PC-3 (cell line): ENCODE data around the gene MAGI2. TPM values are rescaled to one million over a fixed set of nuclear protein-coding genes. Genes with fewer than 3 reads are reported as not detected.
A peak's percentile ranks its signal among the peaks of the same experiment; 100 is the strongest.
"Not testable (repeated sequence)": the region's sequence is repeated elsewhere in the genome, so short reads cannot be mapped to it uniquely, and the experiment has no call there.

Source experiments
- ATAC-seq: fragments of 200-7000 bp; cut with Tn5 transposase; 2 replicates; pipeline ENCODE4 v1.9.1; 2020; ENCODE audit warnings: mild to moderate bottlenecking, moderate library complexity
- BruUV-seq: library from RNA; stranded (reverse); fragments of 400-500 nt; replicated peaks from 2 replicates; lab custom pipeline; 2021; lab: Mats Ljungman, UMichigan
- CTCF ChIA-PET: fragments of 300-600 bp; sonication (Branson Sonifier 250); formaldehyde crosslinking; loops from one replicate; lab custom pipeline; 2022; ENCODE audit warnings: antibody characterized with exemption; lab: Charles Lee
- POLR2A ChIA-PET: fragments of 300-600 bp; sonication (Branson Sonifier 250); formaldehyde crosslinking; loops from one replicate; lab custom pipeline; 2022; ENCODE audit warnings: antibody characterized with exemption; ENCODE audit not compliant: unreplicated experiment; lab: Charles Lee
- DNase-seq: peaks from one replicate; pipeline ENCODE4 v3.0.0-alpha.2; 2015
- H2AFZ ChIP-seq: fragments of 300-600 bp; sonication (generic); 2 replicates; pipeline ENCODE4 v1.6.0; 2016; ENCODE audit warnings: antibody characterized with exemption, low read length
- H3F3A ChIP-seq: fragments of 300-600 bp; sonication (generic); one replicate; pipeline ENCODE4 v1.6.0; 2017; ENCODE audit warnings: antibody characterized with exemption, low read length, control low read depth, mild to moderate bottlenecking; ENCODE audit not compliant: unreplicated experiment
- H3K27ac ChIP-seq: fragments of 300-600 bp; sonication (generic); 2 replicates; pipeline ENCODE4 v1.5.1; 2016; ENCODE audit warnings: mild to moderate bottlenecking, low read length
- H3K27me3 ChIP-seq: fragments of 300-600 bp; sonication (generic); 2 replicates; pipeline ENCODE4 v1.6.1; 2016; ENCODE audit warnings: low read length, mixed read lengths
- H3K36me3 ChIP-seq: fragments of 300-600 bp; sonication (generic); 2 replicates; pipeline ENCODE4 v1.6.1; 2016; ENCODE audit warnings: low read depth, mixed run types, low read length, mixed read lengths
- H3K4me1 ChIP-seq: fragments of 300-600 bp; sonication (generic); 2 replicates; pipeline ENCODE4 v1.5.1; 2016; ENCODE audit warnings: low read length; ENCODE audit not compliant: insufficient read depth
- H3K4me2 ChIP-seq: fragments of 300-600 bp; sonication (generic); 2 replicates; pipeline ENCODE4 v1.6.0; 2016; ENCODE audit warnings: low read length
- H3K4me3 ChIP-seq: fragments of 300-600 bp; sonication (generic); 2 replicates; pipeline ENCODE4 v1.5.1; 2016; ENCODE audit warnings: mild to moderate bottlenecking, low read length, mixed read lengths
- H3K79me2 ChIP-seq: fragments of 300-600 bp; sonication (generic); 2 replicates; pipeline ENCODE4 v1.6.1; 2017; ENCODE audit warnings: low read length, mixed read lengths
- H3K9ac ChIP-seq: fragments of 300-600 bp; sonication (generic); 2 replicates; pipeline ENCODE4 v1.6.0; 2016; ENCODE audit warnings: mild to moderate bottlenecking, low read length
- H3K9me2 ChIP-seq: fragments of 300-600 bp; sonication (generic); replicated peaks from 2 replicates; pipeline ENCODE4 v1.6.1; 2016; ENCODE audit warnings: mixed run types, low read length, mixed read lengths
- H3K9me3 ChIP-seq: fragments of 300-600 bp; sonication (generic); 2 replicates; pipeline ENCODE4 v1.6.1; 2016; ENCODE audit warnings: low read length, mixed read lengths
- H4K20me1 ChIP-seq: fragments of 300-600 bp; sonication (generic); 2 replicates; pipeline ENCODE4 v1.6.1; 2016; ENCODE audit warnings: low read length, mixed read lengths
- EZH2 ChIP-seq: fragments of 300-600 bp; sonication (generic); IDR thresholded peaks from one replicate; pipeline ENCODE4 v1.6.1; 2017; ENCODE audit warnings: antibody characterized with exemption, mild to moderate bottlenecking, low read length; ENCODE audit not compliant: unreplicated experiment
- EZH2phosphoT487 ChIP-seq: fragments of 300-600 bp; sonication (generic); IDR thresholded peaks from 2 replicates; pipeline ENCODE4 v1.6.1; 2018; ENCODE audit warnings: mild to moderate bottlenecking, antibody characterized with exemption, low read length, borderline replicate concordance
- intact Hi-C: fragments of 100-400 bp; cut with micrococcal nuclease; formaldehyde crosslinking; loops from 2 replicates; pipeline ENCODE4 v1.9.0; 2023
- total RNA-seq: library from RNA; depleted of rRNA; stranded (reverse); fragments of >200 nt; gene quantifications from 2 replicates; pipeline ENCODE4 v1.2.3, GENCODE V29; 2014
- TF ChIP-seq, protein P1 (sequence below): fragments of 300-600 bp; sonication (generic); conservative IDR thresholded peaks from 2 replicates; pipeline ENCODE4 v1.5.1; 2017; ENCODE audit warnings: antibody characterized with exemption, low read depth, mild to moderate bottlenecking, low read length

The MAGI2 gene
- total RNA-seq, 1 experiment from 2014 or later, result not detected

DNA sequence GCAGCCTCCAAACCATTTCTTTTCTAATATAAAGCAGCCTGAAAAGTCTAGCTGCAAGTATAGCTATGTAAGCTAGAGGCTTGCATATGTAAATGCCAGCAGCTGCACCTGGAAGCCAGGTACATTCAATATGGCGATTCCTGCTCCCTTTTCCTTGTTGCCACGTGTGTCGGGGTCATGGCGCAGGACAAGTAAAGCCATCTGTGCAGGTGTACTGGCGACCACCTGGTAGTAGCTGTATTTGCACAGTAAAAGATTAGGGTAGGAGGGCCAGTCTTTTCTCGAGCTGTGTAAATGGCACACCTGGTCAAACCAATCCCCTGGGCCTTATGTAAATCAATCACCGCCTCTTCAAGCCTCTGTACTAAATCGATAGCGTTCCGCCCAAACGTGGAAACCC lies 484.5 kb downstream of the MAGI2 start:
- Histone ChIP-seq H3K9me2 (no peaks in the 10 kb centered on the region), H3K9ac (no peak overlapping the region), H3K27ac (no peak overlapping the region), H3F3A (no peaks in the 10 kb centered on the region), H3K27me3 (no peaks in the 10 kb centered on the region), H3K4me1 (peaks cover 43% of the 10 kb centered on the region), H3K4me3 (no peak overlapping the region), H4K20me1 (no peaks in the 10 kb centered on the region), H3K36me3 (no peaks in the 10 kb centered on the region), H3K4me2 (no peak overlapping the region), H3K79me2 (no peaks in the 10 kb centered on the region), H2AFZ (no peak overlapping the region), H3K9me3 (no peaks in the 10 kb centered on the region)
- CTCF ChIA-PET, result no interaction called here
- intact Hi-C loops, result no loop called here
- DNase-seq, result no peak
- BruUV-seq, result no TSS peak
- POLR2A ChIA-PET, result no interaction called here
- no peak for ATAC-seq
- no peak for TF ChIP-seq EZH2phosphoT487
- TF ChIP-seq, protein P1, sequence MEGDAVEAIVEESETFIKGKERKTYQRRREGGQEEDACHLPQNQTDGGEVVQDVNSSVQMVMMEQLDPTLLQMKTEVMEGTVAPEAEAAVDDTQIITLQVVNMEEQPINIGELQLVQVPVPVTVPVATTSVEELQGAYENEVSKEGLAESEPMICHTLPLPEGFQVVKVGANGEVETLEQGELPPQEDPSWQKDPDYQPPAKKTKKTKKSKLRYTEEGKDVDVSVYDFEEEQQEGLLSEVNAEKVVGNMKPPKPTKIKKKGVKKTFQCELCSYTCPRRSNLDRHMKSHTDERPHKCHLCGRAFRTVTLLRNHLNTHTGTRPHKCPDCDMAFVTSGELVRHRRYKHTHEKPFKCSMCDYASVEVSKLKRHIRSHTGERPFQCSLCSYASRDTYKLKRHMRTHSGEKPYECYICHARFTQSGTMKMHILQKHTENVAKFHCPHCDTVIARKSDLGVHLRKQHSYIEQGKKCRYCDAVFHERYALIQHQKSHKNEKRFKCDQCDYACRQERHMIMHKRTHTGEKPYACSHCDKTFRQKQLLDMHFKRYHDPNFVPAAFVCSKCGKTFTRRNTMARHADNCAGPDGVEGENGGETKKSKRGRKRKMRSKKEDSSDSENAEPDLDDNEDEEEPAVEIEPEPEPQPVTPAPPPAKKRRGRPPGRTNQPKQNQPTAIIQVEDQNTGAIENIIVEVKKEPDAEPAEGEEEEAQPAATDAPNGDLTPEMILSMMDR, result no peak
- no peak for TF ChIP-seq EZH2

DNA sequence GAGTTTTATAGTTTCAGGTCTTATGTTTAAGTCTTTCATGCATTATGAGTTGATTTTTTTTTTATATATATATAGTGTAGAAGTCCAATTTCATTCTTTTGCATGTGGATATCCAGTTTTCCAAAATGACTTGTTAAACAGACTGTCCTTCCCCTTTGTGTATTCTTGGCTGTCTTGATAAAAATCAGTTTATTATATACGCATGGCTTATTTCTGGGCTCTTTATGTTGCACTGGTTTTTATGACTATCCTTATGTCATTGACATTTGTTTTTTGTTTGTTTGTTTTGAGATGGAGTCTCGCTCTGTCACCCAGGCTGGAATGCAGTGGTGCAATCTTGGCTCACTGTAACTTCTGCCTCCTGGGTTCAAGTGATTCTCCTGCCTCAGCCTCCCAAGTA lies 485.9 kb downstream of the MAGI2 start:
- H3K9me3 ChIP-seq, H3K27me3 ChIP-seq, H3K36me3 ChIP-seq, BruUV-seq, H3K4me3 ChIP-seq, H3K9me2 ChIP-seq, intact Hi-C loops, H2AFZ ChIP-seq, H4K20me1 ChIP-seq, CTCF ChIA-PET, H3K9ac ChIP-seq, POLR2A ChIA-PET, H3F3A ChIP-seq, H3K79me2 ChIP-seq: not testable (repeated sequence)
- ATAC-seq (peak; percentile 25), DNase-seq (peak; percentile 78)
- H3K27ac ChIP-seq, result peak overlapping the region; percentile 70
- 0 out of 2 replicates have a peak overlapping the region, but pooled peaks have one; percentile 1 for H3K4me2 ChIP-seq
- peaks cover 51% of the 10 kb centered on the region for H3K4me1 ChIP-seq

DNA sequence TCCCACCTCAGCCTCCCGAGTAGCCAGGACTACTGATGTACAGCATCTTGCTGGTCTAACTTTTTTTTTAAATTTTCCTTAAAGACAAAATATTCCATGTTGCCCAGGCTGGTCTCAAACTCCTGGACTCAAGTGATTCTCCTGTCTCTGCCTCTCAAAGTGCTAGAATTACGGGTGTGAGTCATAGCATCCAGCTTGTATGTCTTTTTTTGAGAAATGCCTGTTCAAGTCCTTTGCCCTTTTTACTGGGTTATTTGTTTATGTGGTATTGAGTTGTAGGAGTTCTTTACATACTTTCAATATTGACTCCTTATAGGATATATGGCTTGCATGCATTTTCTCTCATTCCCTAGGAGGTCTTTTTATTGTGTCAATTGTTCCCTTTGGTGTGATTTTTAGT lies 486.4 kb downstream of the MAGI2 start:
- H3K4me2 ChIP-seq, result 0 out of 2 replicates have a peak overlapping the region, but pooled peaks have one; percentile 1
- no peak overlapping the region for H3K9ac ChIP-seq
- no peaks in the 10 kb centered on the region for H3K9me2 ChIP-seq
- peak overlapping the region; percentile 70 for H3K27ac ChIP-seq
- ATAC-seq, result no peak
- H3K4me1 ChIP-seq, result peaks cover 53% of the 10 kb centered on the region
- ChIA-PET POLR2A (no interaction called here), CTCF (no interaction called here)
- H4K20me1 ChIP-seq, result no peaks in the 10 kb centered on the region
- DNase-seq, result peak; percentile 62
- intact Hi-C loops, result no loop called here
- no peak for TF ChIP-seq EZH2
- no peak for TF ChIP-seq EZH2phosphoT487
- TF ChIP-seq, protein P1, result no peak
- H3K4me3 ChIP-seq, result no peak overlapping the region
- H3K36me3 ChIP-seq, result no peaks in the 10 kb centered on the region
- H3K79me2 ChIP-seq, result no peaks in the 10 kb centered on the region
- no peak overlapping the region for H2AFZ ChIP-seq
- no peaks in the 10 kb centered on the region for H3K9me3 ChIP-seq
- H3F3A ChIP-seq, result no peaks in the 10 kb centered on the region
- BruUV-seq, result no TSS peak
- no peaks in the 10 kb centered on the region for H3K27me3 ChIP-seq
